Fibroblast of skin of left quadriceps (primary cell): Measurements from ENCODE around the gene SNX13.

ENCODE experiments used
- DNase-seq, 2 experiments: peaks; one replicate each; pipeline ENCODE4 v3.0.0-alpha.2; 2013; ENCODE audit warnings: low read depth in 2 of 2

SNX13 gene

DNA sequence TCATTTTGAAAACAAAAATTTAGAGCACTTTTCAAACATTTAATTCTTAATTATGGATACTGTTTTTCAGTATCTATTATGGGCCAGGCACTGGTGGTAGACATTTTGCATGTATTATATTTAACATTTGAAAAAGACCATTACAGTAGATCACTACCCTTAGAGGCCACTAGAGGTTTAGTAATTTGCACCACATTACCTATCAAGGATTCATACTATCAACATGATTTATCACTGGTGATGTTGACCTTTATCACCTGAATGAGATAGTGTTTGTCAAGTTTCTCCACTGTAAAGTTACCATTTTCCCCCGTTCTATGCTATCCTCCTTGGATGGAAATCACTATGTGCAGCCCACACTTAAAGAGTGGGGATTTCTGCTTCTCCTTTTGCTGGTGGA, 4.4 kb upstream of the SNX13 start:
- DNase-seq: no peak

- DNase-seq: no peak
These were observed 2.7 kb upstream of the SNX13 start for GRCh38 chr7:17943006-17943405.

DNA sequence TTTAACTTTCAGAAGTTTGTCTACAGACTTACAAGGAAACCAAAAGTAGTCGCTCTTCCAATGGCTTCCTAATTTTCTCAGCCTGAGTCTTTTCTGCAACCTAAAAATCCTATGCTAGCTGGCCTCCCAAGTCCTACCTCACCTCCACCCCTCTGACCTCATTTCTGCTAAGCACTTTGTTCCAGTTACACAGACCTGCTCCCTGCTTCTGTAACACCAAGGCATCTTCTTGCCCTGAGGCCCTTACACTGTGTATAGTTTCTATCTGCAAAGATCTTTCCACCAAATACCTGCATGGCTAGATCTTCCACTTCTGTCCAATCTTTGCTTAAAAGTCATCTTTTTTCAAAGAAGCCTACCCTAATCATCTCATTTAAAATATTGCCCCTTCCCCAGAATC, 1.9 kb upstream of the SNX13 start:
- no peak for DNase-seq

DNA sequence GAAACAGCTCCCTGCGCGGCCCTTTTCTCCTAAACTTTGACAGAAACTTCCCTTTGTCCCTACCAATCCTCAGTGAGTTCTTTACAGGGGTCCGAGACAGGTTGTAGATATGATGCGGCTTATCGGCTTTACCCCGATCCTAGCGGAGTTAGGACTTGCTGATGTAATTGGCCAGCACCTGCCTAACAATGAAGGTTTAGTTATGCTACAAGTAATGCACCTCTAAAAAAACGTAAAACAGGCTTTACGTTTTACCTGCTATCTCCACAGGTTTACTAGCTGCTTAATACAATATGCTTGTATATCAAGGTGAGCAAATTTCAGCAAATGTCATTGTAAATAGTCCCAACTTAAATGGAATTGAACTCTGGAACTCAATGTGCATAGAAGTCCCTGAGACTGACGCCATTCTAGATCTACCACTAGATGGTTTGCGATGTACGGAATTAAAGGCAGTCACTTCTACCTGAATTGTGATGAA, 697 bp upstream of the SNX13 start:
- no peak for DNase-seq

DNA sequence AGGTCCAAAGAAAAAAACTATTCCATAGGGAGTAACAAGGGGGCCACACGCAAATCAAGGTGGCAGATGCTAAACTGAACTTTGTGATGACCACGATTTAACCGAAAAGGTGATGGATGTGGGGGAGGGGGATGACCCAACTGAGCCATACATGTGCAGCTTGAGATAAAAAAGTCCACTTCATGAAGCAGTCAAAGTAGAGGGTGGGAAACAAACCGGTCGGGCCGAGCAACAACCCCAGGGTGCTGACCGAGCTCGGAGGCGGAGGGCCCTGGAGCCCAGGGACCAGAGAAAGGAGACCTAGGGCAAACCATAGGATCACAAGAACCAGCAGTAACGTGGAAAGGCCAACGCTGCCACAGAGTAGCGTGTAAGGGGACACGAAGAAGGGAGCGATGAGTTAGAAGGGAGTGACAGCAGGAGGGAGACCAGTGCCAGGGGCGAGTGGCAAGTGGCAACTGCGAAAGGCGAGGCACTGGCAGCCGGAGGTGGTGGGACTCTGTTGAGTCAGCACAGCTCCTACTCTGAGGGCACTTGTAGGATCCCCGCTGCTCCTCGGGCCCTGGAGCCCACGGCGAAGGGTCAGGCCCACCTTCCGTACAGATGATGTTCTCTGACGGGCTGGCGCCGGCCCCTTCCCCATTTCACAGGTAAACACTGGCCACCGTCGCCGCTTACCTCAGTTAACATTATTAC, 540 bp downstream of the SNX13 start:
- DNase-seq: no peak

GRCh38 chr7:17939211-17939605, 1.1 kb downstream of the SNX13 start:
- DNase-seq: no peak

GRCh38 chr7:17937506-17938120, 2.7 kb downstream of the SNX13 start:
- no peak for DNase-seq

GRCh38 chr7:17936321-17936720, 4.0 kb downstream of the SNX13 start:
- no peak for DNase-seq

DNA sequence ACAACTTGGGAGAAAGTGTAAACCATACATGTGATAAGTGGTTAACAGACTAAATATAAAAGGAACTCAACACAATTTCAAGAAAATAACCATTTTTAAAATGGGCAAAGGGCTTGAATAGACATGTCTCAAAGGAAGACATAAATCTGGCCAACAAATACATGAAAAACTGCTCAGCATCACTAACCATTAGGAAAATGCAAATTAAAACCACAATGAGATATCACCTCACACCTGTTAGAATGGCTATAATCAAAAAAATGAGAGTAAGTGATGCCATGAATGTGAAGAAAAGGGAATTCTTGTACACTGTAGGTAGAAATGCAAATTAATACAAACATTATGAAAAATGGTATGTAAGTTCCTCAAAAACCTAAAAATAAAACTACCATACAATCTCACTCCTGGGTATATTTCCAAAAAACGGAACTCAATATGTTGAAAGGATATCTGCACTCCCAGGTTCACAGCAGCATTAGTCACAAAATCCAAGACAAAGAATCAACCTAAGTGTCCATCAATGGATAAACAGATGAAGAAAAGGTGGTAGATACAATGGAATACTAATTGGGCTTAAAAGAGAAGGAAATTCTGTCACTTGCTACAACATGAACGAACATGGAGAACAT, 5.6 kb downstream of the SNX13 start:
- no peak for DNase-seq

- no peak for DNase-seq
These were observed 6.2 kb downstream of the SNX13 start for GRCh38 chr7:17934094-17934493.

DNA sequence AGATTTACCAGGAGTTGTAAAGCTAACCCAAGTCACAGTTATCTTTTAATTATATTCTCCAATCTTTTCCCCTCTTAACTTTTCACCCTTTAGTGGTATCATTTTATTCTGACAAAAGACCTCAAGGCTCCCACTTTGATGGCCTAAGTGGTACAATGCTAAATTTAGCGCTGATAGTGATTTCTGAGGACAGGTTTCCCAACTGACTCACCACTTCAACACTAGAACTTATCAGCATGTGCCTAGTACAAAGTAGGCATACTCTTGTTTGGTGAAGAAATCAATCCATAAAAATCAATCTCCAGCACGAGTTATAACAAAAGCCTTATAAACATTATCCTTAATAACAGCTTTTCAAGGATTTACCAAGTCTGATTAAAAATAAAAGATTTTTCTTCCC, 7.5 kb downstream of the SNX13 start:
- DNase-seq: no peak

- DNase-seq: no peak
These were observed 9.2 kb downstream of the SNX13 start for GRCh38 chr7:17931069-17931468.

DNA sequence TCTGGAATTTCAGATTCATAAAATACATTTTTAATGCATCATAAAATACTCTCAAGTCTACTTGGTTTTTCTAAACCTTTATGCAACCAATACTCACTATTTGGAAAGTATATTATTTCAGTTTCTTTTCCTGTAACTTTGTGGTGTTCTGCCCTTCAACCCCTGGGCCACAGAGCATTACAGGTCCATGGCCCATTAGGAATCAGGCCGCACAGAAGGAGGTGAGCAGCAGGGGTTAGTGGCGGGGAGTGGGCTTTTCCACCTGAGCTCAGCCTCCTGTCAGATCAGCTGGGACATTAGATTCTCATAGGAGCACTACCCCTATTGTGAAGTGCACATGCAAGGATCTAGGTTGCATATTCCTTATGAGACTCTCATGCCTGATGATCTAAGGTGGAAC, 9.7 kb downstream of the SNX13 start:
- DNase-seq: no peak

- DNase-seq: no peak
These were observed 10.5 kb downstream of the SNX13 start for GRCh38 chr7:17929647-17930395.

GRCh38 chr7:17928055-17928454, 12.2 kb downstream of the SNX13 start:
- no peak for DNase-seq

- no peak for DNase-seq
These were observed 18.4 kb downstream of the SNX13 start for GRCh38 chr7:17921857-17922416.

DNA sequence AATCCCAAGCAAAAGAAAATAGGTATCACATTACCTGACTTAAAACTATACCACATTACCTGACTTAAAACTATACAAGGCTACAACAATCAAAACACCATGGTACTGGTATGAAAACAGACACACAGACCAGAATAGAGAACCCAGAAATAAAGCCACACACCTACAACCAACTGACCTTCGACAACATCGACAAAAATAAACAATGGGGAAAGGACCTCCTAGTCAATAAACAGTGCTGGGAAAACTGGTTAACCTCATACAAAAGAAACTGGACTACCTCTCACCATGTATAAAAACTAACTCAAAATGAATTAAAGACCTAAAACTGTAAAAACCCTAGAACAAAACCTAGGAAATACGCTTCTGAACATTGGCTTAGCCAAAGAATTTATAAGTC, 22.5 kb downstream of the SNX13 start:
- no peak for DNase-seq

GRCh38 chr7:17916786-17917185, 23.5 kb downstream of the SNX13 start:
- DNase-seq: no peak

- DNase-seq: no peak
These were observed 24.5 kb downstream of the SNX13 start for GRCh38 chr7:17915796-17916195.

- DNase-seq: no peak
These were observed 25.1 kb downstream of the SNX13 start for GRCh38 chr7:17915168-17915567.

- DNase-seq: no peak
These were observed 27.0 kb downstream of the SNX13 start for GRCh38 chr7:17913250-17913649.

DNA sequence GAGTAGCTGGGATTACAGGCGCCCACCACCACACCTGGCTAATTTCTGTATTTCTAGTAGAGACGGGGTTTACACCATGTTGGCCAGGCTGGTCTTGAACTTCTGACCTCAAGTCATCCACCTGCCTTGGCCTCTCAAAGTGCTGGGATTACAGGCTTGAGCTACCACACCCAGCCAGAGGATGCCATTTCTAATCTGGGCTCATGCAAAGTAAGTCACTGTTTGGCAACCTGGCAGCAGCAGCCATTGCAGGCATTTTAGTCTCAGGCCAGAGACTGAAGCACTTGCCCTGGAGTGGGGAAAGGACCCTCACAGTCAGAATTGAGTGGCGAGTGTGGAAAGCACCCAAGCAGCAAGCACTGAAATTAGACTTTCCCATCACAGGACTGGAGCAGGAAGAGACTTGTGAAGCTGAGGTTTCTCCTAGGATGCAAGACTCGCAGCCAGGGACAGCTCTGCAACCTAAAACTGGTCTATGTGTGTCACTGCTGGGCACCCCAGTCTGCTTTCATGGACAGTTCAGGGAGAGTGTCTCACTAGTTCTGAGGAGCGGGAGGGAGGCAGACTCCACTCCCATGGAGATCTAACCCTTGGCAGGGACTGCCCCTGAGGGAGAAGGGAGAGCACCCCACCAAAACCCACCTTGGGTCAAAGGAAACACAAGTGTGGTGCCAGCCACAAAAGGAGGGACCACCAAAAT, 27.6 kb downstream of the SNX13 start:
- no peak for DNase-seq
